Colonic mucosa (tissue), 4 donors: Measurements from ENCODE around the gene TCF7L1. TPM values are rescaled to one million over a fixed set of nuclear protein-coding genes. Genes with fewer than 3 reads are reported as not detected.

Experiments
- DNase-seq: peaks from one replicate; pipeline ENCODE4 v3.0.0-alpha.2; 2020
- H3K27ac ChIP-seq: fragments of 200-600 bp; one replicate; pipeline ENCODE4 v1.8.0; 2021
- H3K27me3 ChIP-seq: fragments of 200-600 bp; one replicate; pipeline ENCODE4 v1.8.0; 2021
- H3K36me3 ChIP-seq: fragments of 200-600 bp; one replicate; pipeline ENCODE4 v1.8.0; 2021
- H3K4me1 ChIP-seq: fragments of 200-600 bp; one replicate; pipeline ENCODE4 v1.8.0; 2021; ENCODE audit warnings: mild to moderate bottlenecking
- H3K4me3 ChIP-seq: fragments of 200-600 bp; one replicate; pipeline ENCODE4 v1.8.0; 2021
- H3K9ac ChIP-seq, 2 donors: one replicate each; pipeline ENCODE4 v1.7.0; 2013; ENCODE audit warnings: control low read depth in 2 of 2, low read depth in 2 of 2, low read length in 2 of 2
- H3K9me3 ChIP-seq: fragments of 200-600 bp; one replicate; pipeline ENCODE4 v1.8.0; 2021
- intact Hi-C: fragments of 100-400 bp; cut with DNase I; formaldehyde crosslinking; loops from one replicate; pipeline ENCODE4 v1.14.1; 2022
- total RNA-seq, 2 donors: library from RNA; stranded (reverse); fragmentation: NEBNext Ultra II Directional in 1 of 2; extraction: Animal tissue kit (Norgen Biotek cat#: 25700) in 1 of 2; gene quantifications; one replicate each; pipeline ENCODE4 v1.2.1, GENCODE V29; 2021
- TF ChIP-seq, protein P1 (sequence below): fragments of 200-600 bp; IDR thresholded peaks from one replicate; pipeline ENCODE4 v1.8.0; 2022; ENCODE audit warnings: antibody characterized with exemption, mild to moderate bottlenecking
- donor health status: healthy.
- donor health status: DM: no; HTN: no; CAD: no.
- donor health status: DM: no; HTN: no; CAD: no.

TCF7L1 gene
- total RNA-seq, 2 donors from 2014 or later, result 0.99 to 3.2 TPM

DNA sequence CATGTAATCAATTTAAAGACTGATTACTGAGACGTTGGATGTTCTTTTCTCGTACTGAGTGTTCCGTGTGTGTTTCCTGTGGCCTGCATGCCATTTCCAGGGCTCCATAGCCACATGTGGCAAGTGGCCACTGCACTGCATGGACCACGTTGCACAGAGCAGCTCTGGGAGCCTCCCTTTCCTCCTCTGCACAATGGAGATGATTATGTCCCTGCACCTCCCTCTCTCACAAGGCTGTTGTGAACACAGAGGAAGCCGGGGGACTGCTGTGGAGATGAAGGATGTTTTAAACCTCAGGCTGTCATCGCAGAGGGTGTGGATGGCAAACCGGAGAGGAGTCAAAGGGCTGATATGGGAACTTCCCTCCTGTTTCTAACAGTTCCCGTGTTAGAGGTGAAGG is 106.9 kb downstream of the TCF7L1 start:
- Histone ChIP-seq H3K9me3 (no peaks in the 10 kb centered on the region), H3K36me3 (no peaks in the 10 kb centered on the region), H3K27ac (no peak overlapping the region), H3K4me1 (no peaks in the 10 kb centered on the region), H3K9ac (no peak overlapping the region), H3K27me3 (no peaks in the 10 kb centered on the region), H3K4me3 (no peak overlapping the region)
- TF ChIP-seq, protein P1, sequence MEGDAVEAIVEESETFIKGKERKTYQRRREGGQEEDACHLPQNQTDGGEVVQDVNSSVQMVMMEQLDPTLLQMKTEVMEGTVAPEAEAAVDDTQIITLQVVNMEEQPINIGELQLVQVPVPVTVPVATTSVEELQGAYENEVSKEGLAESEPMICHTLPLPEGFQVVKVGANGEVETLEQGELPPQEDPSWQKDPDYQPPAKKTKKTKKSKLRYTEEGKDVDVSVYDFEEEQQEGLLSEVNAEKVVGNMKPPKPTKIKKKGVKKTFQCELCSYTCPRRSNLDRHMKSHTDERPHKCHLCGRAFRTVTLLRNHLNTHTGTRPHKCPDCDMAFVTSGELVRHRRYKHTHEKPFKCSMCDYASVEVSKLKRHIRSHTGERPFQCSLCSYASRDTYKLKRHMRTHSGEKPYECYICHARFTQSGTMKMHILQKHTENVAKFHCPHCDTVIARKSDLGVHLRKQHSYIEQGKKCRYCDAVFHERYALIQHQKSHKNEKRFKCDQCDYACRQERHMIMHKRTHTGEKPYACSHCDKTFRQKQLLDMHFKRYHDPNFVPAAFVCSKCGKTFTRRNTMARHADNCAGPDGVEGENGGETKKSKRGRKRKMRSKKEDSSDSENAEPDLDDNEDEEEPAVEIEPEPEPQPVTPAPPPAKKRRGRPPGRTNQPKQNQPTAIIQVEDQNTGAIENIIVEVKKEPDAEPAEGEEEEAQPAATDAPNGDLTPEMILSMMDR, result no peak
- no peak for DNase-seq
- intact Hi-C loops, result no loop called here

DNA sequence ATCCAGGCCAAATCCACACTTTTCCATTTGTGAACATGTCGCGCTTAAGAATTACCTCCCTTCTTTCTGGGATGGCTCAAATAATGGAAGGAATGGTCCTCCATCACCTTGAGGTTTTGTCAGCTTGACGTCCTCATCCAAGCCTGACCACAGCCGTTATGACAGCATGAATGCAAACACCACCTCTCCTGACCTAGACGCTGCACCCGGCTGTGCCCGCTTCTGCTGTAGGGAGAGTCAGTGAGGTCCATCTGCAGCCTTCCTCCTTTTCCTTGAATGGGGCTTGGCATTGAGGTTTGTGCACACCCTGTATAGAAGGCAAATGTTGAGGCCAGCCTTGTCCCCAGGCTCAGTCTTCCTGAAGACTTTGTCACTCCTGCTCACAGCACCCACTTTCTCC is 109.1 kb downstream of the TCF7L1 start:
- Histone ChIP-seq H3K4me1 (no peaks in the 10 kb centered on the region), H3K9me3 (no peaks in the 10 kb centered on the region), H3K4me3 (no peak overlapping the region), H3K9ac (no peak overlapping the region), H3K27me3 (no peaks in the 10 kb centered on the region), H3K36me3 (no peaks in the 10 kb centered on the region), H3K27ac (no peak overlapping the region)
- intact Hi-C loops, result no loop called here
- DNase-seq, result no peak
- TF ChIP-seq, protein P1, result no peak

DNA sequence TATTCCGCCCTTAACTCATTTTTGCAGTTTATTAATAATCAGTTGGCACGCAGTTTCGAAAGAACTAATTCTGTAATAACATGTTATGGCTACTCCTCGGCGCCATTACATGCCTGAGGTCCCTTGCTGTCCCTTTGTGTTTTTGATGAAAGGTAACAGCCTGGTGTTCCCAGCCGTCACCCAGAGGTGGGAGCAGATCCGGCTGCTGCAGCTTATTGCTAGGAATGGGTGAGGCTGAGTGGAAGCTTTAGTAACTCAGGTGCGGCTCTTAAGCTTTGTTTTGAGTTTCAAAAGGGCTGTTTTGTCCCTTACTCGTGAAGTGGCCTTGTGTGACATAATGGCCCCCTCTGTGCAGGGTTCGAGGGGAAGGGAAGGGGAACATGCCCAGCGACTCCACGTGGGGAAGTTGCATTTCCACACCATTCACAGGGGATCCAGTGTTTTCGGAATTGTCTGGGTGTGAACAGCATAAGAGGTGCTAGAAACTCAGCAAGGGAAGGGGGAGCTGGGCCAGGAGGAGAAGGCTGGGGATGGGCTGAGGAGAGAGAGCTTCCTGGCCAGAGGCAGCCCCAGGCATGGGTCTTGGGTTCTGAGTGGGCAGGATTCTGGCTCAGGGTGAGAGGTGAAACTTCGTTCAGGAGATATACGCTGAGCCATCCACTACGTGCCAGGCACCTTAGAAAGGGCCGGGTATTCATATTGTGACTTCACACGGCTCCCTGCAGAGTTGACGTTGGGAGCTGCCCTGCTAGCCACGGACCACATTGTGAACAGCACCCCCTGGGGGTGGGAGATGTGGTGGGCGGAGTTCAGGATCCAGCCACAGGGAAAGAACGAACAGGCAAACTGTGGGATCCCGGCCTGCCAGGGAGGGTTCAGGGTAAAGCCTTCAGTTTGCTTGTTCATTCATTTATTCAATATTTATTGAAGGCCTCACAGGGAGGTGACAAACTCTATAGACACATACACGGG is 110.2 kb downstream of the TCF7L1 start:
- no peak for DNase-seq
- Histone ChIP-seq H3K9me3 (no peaks in the 10 kb centered on the region), H3K4me3 (no peak overlapping the region), H3K4me1 (no peaks in the 10 kb centered on the region), H3K27me3 (no peaks in the 10 kb centered on the region), H3K36me3 (no peaks in the 10 kb centered on the region), H3K27ac (no peak overlapping the region), H3K9ac (no peak overlapping the region)
- intact Hi-C loops, result no loop called here
- TF ChIP-seq, protein P1, result no peak

DNA sequence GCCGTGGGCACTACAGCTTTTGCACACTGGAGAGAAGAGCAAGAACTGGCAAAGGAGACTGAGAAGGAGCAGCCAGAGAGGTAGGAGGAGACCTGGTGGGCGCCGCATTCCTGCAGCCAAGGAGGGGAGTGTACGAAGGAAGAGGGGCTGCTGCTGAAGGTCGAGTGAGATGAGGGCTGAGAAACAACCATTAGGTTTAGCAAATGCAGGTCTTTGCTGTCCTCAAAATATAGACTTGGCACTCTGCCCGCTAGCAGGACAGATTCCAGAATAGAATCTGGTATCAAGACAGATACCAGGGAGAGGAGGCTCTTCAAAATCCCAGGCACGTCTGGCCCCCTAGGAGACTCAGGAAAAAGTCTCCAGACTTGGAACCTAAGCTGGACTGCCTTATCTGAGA is 111.6 kb downstream of the TCF7L1 start:
- no peak overlapping the region for H3K4me3 ChIP-seq
- TF ChIP-seq, protein P1, result no peak
- intact Hi-C loops, result no loop called here
- H3K27me3 ChIP-seq, result no peaks in the 10 kb centered on the region
- no peak overlapping the region for H3K9ac ChIP-seq
- H3K27ac ChIP-seq, result no peak overlapping the region
- peaks cover 6% of the 10 kb centered on the region for H3K4me1 ChIP-seq
- DNase-seq, result no peak
- no peaks in the 10 kb centered on the region for H3K9me3 ChIP-seq
- H3K36me3 ChIP-seq, result no peaks in the 10 kb centered on the region

DNA sequence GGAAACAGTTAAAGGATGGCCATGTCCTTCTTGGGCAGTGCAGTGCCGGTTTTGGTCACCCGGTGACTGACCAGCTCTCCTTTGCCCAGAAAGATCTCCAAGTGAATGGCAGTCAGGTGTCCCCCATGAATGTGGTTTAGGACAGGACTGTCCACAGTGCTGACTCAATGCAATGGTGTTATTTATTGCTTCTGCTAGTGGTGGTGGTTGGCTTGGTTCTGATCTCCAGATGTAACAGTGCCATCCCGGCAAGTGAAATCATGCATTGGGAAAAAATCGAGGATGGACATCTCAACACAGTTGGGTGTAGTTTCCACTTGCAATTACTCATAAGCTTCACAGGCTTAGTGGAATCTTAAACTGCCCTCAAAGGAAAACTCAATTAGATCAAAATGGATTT is 112.7 kb downstream of the TCF7L1 start:
- Histone ChIP-seq H3K9me3 (no peaks in the 10 kb centered on the region), H3K27me3 (no peaks in the 10 kb centered on the region), H3K36me3 (no peaks in the 10 kb centered on the region), H3K27ac (no peak overlapping the region), H3K4me1 (peaks cover 6% of the 10 kb centered on the region), H3K9ac (no peak overlapping the region), H3K4me3 (no peak overlapping the region)
- no peak for DNase-seq
- intact Hi-C loops, result no loop called here
- TF ChIP-seq, protein P1, result no peak
